HepG2 (cell line): ENCODE results near the gene TOM1L2. TPM values are rescaled to one million over a fixed set of nuclear protein-coding genes. Genes with fewer than 3 reads are reported as not detected.

ENCODE experiments used
- AFF4 ChIP-seq: sonication (generic); formaldehyde crosslinking; IDR thresholded peaks from 2 replicates; pipeline ENCODE4 v1.4.0; 2020; ENCODE audit warnings: missing genetic modification reagents
- CAMTA2 ChIP-seq: sonication (generic); formaldehyde crosslinking; IDR thresholded peaks from 2 replicates; pipeline ENCODE4 v1.4.0; 2020; ENCODE audit warnings: mild to moderate bottlenecking, missing genetic modification reagents, borderline replicate concordance
- DZIP1 ChIP-seq: sonication (generic); formaldehyde crosslinking; IDR thresholded peaks from 2 replicates; pipeline ENCODE4 v1.5.0; 2020; ENCODE audit warnings: mild to moderate bottlenecking, missing genetic modification reagents
- HNF4A ChIP-seq: sonication (generic); formaldehyde crosslinking; IDR thresholded peaks from 2 replicates; pipeline ENCODE4 v1.4.0; 2020; ENCODE audit warnings: missing genetic modification reagents
- HOXA5 ChIP-seq: sonication (generic); formaldehyde crosslinking; IDR thresholded peaks from 2 replicates; pipeline ENCODE4 v1.4.0; 2020; ENCODE audit warnings: missing genetic modification reagents
- KAT8 ChIP-seq: IDR thresholded peaks from 2 replicates; pipeline ENCODE4 v1.6.1; 2016; ENCODE audit warnings: missing genetic modification reagents, missing compliant biosample characterization
- KDM4B ChIP-seq: sonication (generic); formaldehyde crosslinking; IDR thresholded peaks from 2 replicates; pipeline ENCODE4 v1.4.0; 2020; ENCODE audit warnings: missing genetic modification reagents
- KMT2A ChIP-seq: sonication (generic); formaldehyde crosslinking; IDR thresholded peaks from 2 replicates; pipeline ENCODE4 v1.4.0; 2020; ENCODE audit warnings: missing genetic modification reagents
- PCBP2 ChIP-seq: fragments of 200-400 bp; formaldehyde crosslinking; optimal IDR thresholded peaks from 2 replicates; pipeline ENCODE3; 2018; ENCODE audit warnings: low read length, low read depth; ENCODE audit not compliant: poor library complexity, severe bottlenecking
- RERE ChIP-seq: IDR thresholded peaks from 2 replicates; pipeline ENCODE4 v1.6.1; 2016; ENCODE audit warnings: low read depth, missing genetic modification reagents, missing compliant biosample characterization
- SIN3B ChIP-seq: fragments of 150-350 bp; IDR thresholded peaks from 2 replicates; pipeline ENCODE4 v1.6.1; 2014; ENCODE audit warnings: low read length
- SMYD3 ChIP-seq: sonication (generic); formaldehyde crosslinking; IDR thresholded peaks from 2 replicates; pipeline ENCODE4 v1.8.1; 2023; ENCODE audit warnings: mild to moderate bottlenecking, missing genetic modification reagents
- ZNF580 ChIP-seq: IDR thresholded peaks from 2 replicates; pipeline ENCODE4 v1.6.1; 2016; ENCODE audit warnings: low read depth, borderline replicate concordance
- ZNF790 ChIP-seq: sonication (generic); formaldehyde crosslinking; IDR thresholded peaks from 2 replicates; pipeline ENCODE4 v1.8.0; 2022; ENCODE audit warnings: missing genetic modification reagents, mild to moderate bottlenecking, borderline replicate concordance
- ZNF83 ChIP-seq: sonication (generic); formaldehyde crosslinking; IDR thresholded peaks from 2 replicates; pipeline ENCODE4 v1.4.0; 2020; ENCODE audit warnings: missing genetic modification reagents, mild to moderate bottlenecking, borderline replicate concordance
- polyA plus RNA-seq, 8 experiments: library from polyadenylated mRNA; depleted of rRNA in 3 of 8; stranded (reverse) in 7 of 8; unstranded in 1 of 8; fragments of >200 nt; fragmentation: Illumina TruSeq in 4 of 8; extraction: Trizol in 4 of 8; gene quantifications; 2 replicates each; pipeline versions ENCODE4 v1.2.1 to v1.2.3, GENCODE V29; 2011 to 2016; ENCODE audit warnings: low read depth in 4 of 8, missing spikeins in 1 of 8, mixed read lengths in 1 of 8; ENCODE audit not compliant: insufficient read depth in 1 of 8
- total RNA-seq, 5 experiments: library from RNA; depleted of rRNA; stranded (reverse); fragments of >200 nt; fragmentation: Illumina TruSeq; extraction: Trizol; gene quantifications; 2 replicates each; pipeline ENCODE4 v1.2.3, GENCODE V29; 2016; ENCODE audit warnings: low read depth in 1 of 5

TOM1L2 gene
- total and polyA plus RNA-seq, 2 of the 13 experiments (the other 11 are each of a cell fraction or from before 2014, with no cell fraction given) = 4.7 to 7.4 TPM

- TF ChIP-seq AFF4 (CRISPR knock-in tag) = no peak
- no peak for TF ChIP-seq RERE
- TF ChIP-seq ZNF790 = no peak
- no peak for TF ChIP-seq KMT2A (CRISPR knock-in tag)
- TF ChIP-seq DZIP1 (CRISPR knock-in tag) = no peak
- TF ChIP-seq ZNF580 (CRISPR knock-in tag) = no peak
- 0 out of 2 replicates have a peak, but pooled peaks have one; percentile 58 for TF ChIP-seq HOXA5
- no peak for TF ChIP-seq SMYD3
- TF ChIP-seq KAT8 (CRISPR knock-in tag) = no peak
- TF ChIP-seq SIN3B = no peak
- no peak for TF ChIP-seq PCBP2
- peak; percentile 20; the same call in 1 of the 2 replicates for TF ChIP-seq HNF4A (CRISPR knock-in tag)
- TF ChIP-seq CAMTA2 (CRISPR knock-in tag) = no peak
- TF ChIP-seq KDM4B (CRISPR knock-in tag) = no peak
- TF ChIP-seq ZNF83 = no peak
These were observed 107.2 kb downstream of the TOM1L2 start (continued) for GRCh38 chr17:17865035-17865434.
